Bronchial epithelial cell (primary cell): ENCODE data around the gene GTF2F1. TPM values are rescaled to one million over a fixed set of nuclear protein-coding genes. Genes with fewer than 3 reads are reported as not detected.

Experiments
- DNase-seq: peaks from one replicate; pipeline ENCODE4 v3.0.0-alpha.2; 2010; ENCODE audit warnings: low read depth
- FAIRE-seq: peaks from 2 replicates; lab custom pipeline; 2011; peaks lifted over from hg19 to GRCh38; lab: Jason Lieb, UNC
- H3K27me3 ChIP-seq: 2 replicates; pipeline ENCODE4 v1.5.1; 2011; ENCODE audit warnings: low read length; ENCODE audit not compliant: control insufficient read depth, insufficient read depth
- H3K36me3 ChIP-seq: 2 replicates; pipeline ENCODE4 v1.5.1; 2011; ENCODE audit warnings: low read length; ENCODE audit not compliant: control insufficient read depth, insufficient read depth
- H3K4me3 ChIP-seq: 2 replicates; pipeline ENCODE4 v1.5.1; 2011; ENCODE audit warnings: mild to moderate bottlenecking, low read depth, low read length, control low read depth
- CTCF ChIP-seq: IDR thresholded peaks from 2 replicates; pipeline ENCODE4 v1.5.1; 2011; ENCODE audit warnings: mild to moderate bottlenecking, moderate library complexity, low read length, control low read depth, inconsistent platforms; ENCODE audit not compliant: insufficient read depth, severe bottlenecking
- total RNA-seq: library from RNA; depleted of rRNA; stranded (reverse); fragments of >200 nt; gene quantifications from 2 replicates; pipeline ENCODE4 v1.2.1, GENCODE V29; 2014

Gene GTF2F1
- total RNA-seq, 1 donor from 2014 or later, result 52.7 TPM

- TF ChIP-seq CTCF, result no peak
- no peaks in the 10 kb centered on the region for H3K27me3 ChIP-seq
- no peaks in the 10 kb centered on the region for H3K36me3 ChIP-seq
- FAIRE-seq, result no peak
- DNase-seq, result no peak
- no peak within 1 kb of the TSS for H3K4me3 ChIP-seq
Measured at GRCh38 chr19:6333439-6333838, 59.5 kb downstream of the GTF2F1 start, which contains the start of gene ACER1. ACER1 (minus strand) TSS chr19:6333612; CDS start chr19:6333551, 61 bp downstream.

Other genes with a start within 250 kb of the GTF2F1 start
- gene MLLT1, start 113.2 kb downstream of the GTF2F1 start, total RNA-seq, result 2.6 and 2.9 TPM in 2 replicates
- not detected in 2 replicates for gene ACER1, start 59.6 kb downstream of the GTF2F1 start, total RNA-seq
- 43.1 and 49.8 TPM in 2 replicates for gene CLPP, start 31.6 kb downstream of the GTF2F1 start, total RNA-seq
- gene ALKBH7, start 20.4 kb downstream of the GTF2F1 start, total RNA-seq, result 22.0 and 23.7 TPM in 2 replicates
- gene PSPN, start 17.2 kb downstream of the GTF2F1 start, total RNA-seq, result 0.26 and 0.51 TPM in 2 replicates
- gene KHSRP, start 31.6 kb upstream of the GTF2F1 start, total RNA-seq, result 55.8 and 85.6 TPM in 2 replicates
- not detected in 2 replicates for gene SLC25A41, start 40.6 kb upstream of the GTF2F1 start, total RNA-seq
- 18.1 and 36.9 TPM in 2 replicates for gene SLC25A23, start 66.6 kb upstream of the GTF2F1 start, total RNA-seq
- 49.5 and 90.9 TPM in 2 replicates for gene CRB3, start 71.1 kb upstream of the GTF2F1 start, total RNA-seq
- gene DENND1C, start 88.6 kb upstream of the GTF2F1 start, total RNA-seq, result under 0.01 TPM in 1 of 2 replicates, not detected in the other
- not detected in 2 replicates for gene TUBB4A, start 109.1 kb upstream of the GTF2F1 start, total RNA-seq
- gene TNFSF9, start 137.9 kb upstream of the GTF2F1 start, total RNA-seq, result 4.6 and 5.5 TPM in 2 replicates
- not detected in 2 replicates for gene CD70, start 198.0 kb upstream of the GTF2F1 start, total RNA-seq